HG02588 (cell line): ENCODE data around the gene ATOSB.

Experiments used
- ATAC-seq: cut with Tn5 transposase; IDR thresholded peaks from one replicate; pipeline ENCODE4 v1.9.1; 2021; ENCODE audit warnings: mild to moderate bottlenecking, moderate library complexity; ENCODE audit not compliant: unreplicated experiment

The ATOSB gene

DNA sequence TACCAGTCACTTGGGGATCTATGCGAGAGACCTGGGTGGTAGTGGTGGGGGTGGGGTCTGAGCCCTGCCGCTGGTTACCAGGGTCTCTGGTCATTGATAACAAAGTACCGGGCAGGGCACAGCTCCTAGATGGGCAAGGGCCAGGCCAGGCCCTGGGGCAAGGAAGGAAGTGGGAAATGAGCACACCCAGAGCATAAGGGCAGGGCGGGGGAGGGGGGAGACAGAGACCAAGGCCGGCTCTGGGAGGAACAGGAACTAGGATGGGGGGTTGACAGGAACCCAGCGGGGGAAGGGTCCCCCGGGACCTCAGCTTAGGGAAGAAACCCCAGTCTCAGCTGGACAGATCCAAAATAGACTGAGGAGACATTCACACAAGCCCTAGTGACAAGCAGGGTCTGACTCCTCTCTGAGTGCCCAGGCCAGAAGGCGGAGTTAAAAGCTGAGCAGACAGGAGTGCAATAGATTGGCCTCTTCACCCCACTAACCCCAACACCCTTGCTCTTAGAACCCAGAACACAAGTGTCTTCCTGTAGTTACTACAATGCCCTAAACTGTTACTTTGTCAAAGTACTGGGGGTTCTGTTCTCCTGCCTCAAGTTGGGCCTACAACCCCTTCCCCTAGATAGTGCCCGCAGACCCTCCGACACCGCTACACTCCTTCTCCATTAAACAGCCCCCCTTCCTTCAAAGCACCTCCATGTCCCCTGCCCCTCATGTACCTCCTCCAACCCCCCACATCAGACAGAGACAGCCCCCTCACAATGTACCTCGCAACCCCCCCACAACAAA lies 628 bp downstream of the ATOSB start:
- ATAC-seq = no peak

- no peak for ATAC-seq
These were observed 1.4 kb downstream of the ATOSB start for GRCh38 chr9:35114113-35114839.

- ATAC-seq = no peak
These were observed 3.2 kb downstream of the ATOSB start for GRCh38 chr9:35112257-35113020.

GRCh38 chr9:35111001-35111933 lies 4.4 kb downstream of the ATOSB start:
- peak; percentile 80 for ATAC-seq

GRCh38 chr9:35110327-35110761 lies 5.3 kb downstream of the ATOSB start:
- no peak for ATAC-seq

- no peak for ATAC-seq
These were observed 6.6 kb downstream of the ATOSB start for GRCh38 chr9:35108946-35109575.

DNA sequence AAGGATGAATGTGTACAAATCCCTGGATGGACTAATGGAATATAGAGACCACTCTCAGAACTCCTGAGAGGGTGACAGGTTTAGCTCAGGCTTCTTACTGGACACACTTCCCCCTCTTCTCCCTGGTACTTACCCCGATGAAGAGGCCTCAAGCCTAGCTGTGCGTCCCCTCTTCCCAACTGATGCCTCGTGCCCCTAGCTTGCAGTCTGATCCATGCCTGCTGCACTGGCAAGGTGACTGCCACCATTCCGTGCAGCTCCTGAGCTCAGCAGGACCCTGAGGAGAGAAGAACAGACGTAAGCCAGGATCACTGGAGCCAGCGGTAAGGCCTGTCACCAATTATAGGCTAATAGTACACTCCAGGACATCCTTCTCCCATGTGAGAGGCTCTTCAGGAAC lies 7.2 kb downstream of the ATOSB start:
- ATAC-seq = no peak

DNA sequence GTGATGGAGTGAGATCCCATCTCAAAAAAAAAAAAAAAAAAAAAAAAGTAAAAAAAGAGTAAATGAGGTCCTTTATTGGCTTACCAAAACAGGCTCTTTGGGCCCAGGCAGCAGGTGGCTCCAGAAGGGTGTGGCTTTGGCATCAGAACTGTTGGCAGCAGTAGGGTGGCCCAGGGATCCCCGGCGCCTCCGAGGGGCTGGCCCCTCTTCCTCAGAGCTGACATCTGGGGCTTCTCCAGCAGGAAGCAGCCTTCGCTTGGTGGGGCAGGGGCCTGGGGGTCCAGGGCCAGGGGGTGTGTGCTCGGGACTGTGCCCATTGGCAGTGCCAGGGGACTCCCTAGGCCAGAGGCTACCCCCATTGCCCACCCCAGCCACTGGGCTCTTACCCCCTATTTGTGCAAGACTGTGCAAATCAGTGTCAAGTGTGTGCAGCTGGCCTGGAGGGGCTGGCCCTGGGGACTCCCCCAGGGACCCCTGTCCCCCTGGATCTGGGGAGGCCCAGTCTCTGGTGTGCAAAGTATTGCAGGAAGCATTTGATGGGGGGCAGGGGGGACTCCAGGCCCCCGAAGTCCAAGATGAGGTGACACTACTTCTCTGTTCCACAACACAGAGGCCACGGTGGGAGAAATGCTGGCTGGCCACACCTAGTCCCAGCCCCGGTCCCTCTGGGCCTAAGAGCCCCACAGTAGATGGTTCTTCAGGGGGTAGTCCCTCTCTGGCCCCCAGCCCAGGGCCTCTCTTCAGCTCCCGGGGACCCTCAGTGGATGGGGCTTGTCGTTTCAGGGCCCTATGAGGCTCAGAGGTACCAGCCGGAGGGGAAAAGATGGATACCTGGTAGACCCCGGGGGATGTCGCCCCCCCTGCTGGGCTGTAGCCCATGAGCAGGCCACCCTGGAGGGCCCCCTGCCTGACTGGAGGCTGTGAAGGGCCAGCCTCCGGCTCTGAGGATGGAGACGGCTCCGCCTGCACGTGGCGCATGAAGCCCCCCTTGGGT lies 8.1 kb downstream of the ATOSB start:
- ATAC-seq = no peak

DNA sequence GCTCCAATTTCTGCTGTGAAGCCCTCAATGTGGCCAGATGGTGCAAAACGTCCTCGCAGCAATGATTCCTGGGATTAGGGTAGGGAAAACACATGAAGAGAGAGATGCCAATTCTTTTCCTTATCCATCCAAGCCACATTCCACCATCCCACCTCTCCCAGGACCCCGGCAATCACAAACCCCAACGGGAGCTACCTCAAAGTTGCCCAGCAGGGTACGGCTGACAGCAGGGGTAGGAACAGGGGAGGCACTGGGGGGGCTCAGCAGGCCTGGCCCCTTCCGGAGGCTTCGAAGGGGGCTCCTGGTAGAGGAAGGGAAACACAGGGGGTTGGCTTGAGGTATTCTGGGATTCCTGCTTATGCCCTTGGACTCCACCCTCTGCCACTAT lies 9.3 kb downstream of the ATOSB start:
- ATAC-seq = no peak

GRCh38 chr9:35105571-35106342 lies 9.9 kb downstream of the ATOSB start:
- no peak for ATAC-seq

DNA sequence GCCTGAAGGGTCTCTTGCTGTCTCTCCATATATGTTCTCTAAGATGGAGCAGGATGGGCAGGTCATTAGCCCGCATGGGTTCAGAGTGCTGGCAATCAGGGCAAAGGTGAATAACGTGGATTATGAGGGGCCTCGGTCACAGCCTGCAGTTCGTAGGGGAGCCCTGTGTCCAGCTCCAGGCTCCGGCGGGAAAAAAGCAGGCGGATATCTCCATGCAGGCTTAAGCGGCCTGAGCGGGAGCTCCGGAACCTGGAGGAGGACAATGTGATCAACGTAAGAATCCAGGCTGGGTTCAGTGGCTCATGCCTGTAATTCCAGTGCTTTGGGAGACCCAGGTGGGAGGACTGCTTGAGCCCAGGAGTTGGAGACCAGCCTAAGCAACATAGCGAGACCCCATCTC lies 10.5 kb downstream of the ATOSB start:
- ATAC-seq = no peak

- no peak for ATAC-seq
These were observed 11.1 kb downstream of the ATOSB start for GRCh38 chr9:35104586-35104985.

GRCh38 chr9:35103660-35104191 lies 11.9 kb downstream of the ATOSB start:
- no peak for ATAC-seq

GRCh38 chr9:35102769-35103659 lies 12.6 kb downstream of the ATOSB start, which contains the start of gene STOML2:
STOML2 (minus strand) TSS chr9:35103131; CDS start chr9:35103094, 37 bp downstream.
- peak; percentile 89 for ATAC-seq

DNA sequence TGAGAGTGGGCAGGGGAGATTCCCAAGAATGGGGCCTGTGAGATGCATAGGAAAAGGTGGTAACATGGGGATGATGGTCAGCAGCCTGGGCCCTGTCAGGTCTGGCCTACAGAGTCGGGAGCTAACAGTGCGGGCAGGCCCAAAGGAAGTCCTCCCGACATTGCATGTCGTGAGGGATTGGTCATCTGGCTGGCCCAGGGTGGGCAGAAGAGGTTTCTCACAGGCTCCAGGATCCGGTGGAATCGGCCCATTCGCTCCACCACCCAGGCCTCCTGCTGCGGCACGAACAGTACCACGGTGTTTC lies 13.2 kb downstream of the ATOSB start:
- no peak for ATAC-seq

DNA sequence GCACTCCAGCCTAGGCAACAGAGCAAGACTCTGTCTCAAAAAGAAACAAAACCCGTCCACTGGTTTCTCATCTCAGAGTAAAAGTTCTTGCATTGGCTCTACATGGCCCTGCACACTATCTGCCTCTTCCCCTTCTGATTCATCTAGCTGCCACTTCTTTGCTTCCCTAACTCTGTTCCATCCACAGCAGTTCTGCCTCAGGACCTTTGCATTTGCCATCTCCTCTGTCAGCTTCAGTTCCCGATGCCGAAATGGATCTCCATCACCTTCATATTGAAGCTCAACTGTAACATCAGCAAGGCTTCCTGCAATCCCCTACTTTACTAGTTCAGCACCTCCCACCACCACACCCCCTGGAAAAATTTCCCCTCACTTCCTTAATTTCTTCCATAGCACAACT lies 18.1 kb downstream of the ATOSB start:
- no peak for ATAC-seq
